SU-DHL-6 (cell line): ENCODE data around the gene CCR2.

Experiments
- H2AFZ ChIP-seq: fragments of 200-600 bp; sonication (generic); 2 replicates; pipeline ENCODE4 v1.6.1; 2014; ENCODE audit warnings: low read depth, mild to moderate bottlenecking, moderate library complexity, mixed read lengths, antibody characterized with exemption, low read length; ENCODE audit not compliant: severe bottlenecking
- H3F3A ChIP-seq: fragments of 200-600 bp; shearing (Covaris generic); 2 replicates; pipeline ENCODE4 v1.6.0; 2016; ENCODE audit warnings: antibody characterized with exemption, mild to moderate bottlenecking; ENCODE audit not compliant: insufficient read depth
- H3K27ac ChIP-seq: fragments of 200-600 bp; sonication (generic); 2 replicates; pipeline ENCODE4 v1.5.1; 2016; ENCODE audit warnings: low read depth, mild to moderate bottlenecking, low read length, moderate library complexity, mixed read lengths
- H3K27me3 ChIP-seq: fragments of 200-600 bp; sonication (generic), shearing (Covaris generic); 2 replicates; pipeline ENCODE4 v1.6.0; 2014; ENCODE audit warnings: mild to moderate bottlenecking, low read length
- H3K36me3 ChIP-seq: fragments of 200-600 bp; sonication (generic); 2 replicates; pipeline ENCODE4 v1.6.1; 2014; ENCODE audit warnings: mild to moderate bottlenecking, low read length, mixed read lengths
- H3K4me2 ChIP-seq: fragments of 300-600, 200-600 bp; shearing (Covaris generic), sonication (generic); 2 replicates; pipeline ENCODE4 v1.6.0; 2014; ENCODE audit warnings: low read length, low read depth, mild to moderate bottlenecking; ENCODE audit not compliant: poor library complexity, severe bottlenecking
- H3K4me3 ChIP-seq: fragments of 200-600 bp; sonication (generic); 2 replicates; pipeline ENCODE4 v1.5.1; 2014; ENCODE audit warnings: antibody characterized with exemption, low read length, mild to moderate bottlenecking, mixed read lengths; ENCODE audit not compliant: insufficient read depth, poor library complexity, severe bottlenecking
- H3K79me2 ChIP-seq: fragments of 200-600 bp; sonication (generic); 2 replicates; pipeline ENCODE4 v1.6.1; 2014; ENCODE audit warnings: mild to moderate bottlenecking, low read length, moderate library complexity; ENCODE audit not compliant: insufficient read depth
- H3K9ac ChIP-seq: fragments of 200-600 bp; sonication (generic); 2 replicates; pipeline ENCODE4 v1.7.0; 2014; ENCODE audit warnings: mild to moderate bottlenecking, low read length
- H3K9me2 ChIP-seq: fragments of 200-600 bp; sonication (generic); replicated peaks from 2 replicates; pipeline ENCODE4 v1.6.1; 2014; ENCODE audit warnings: low read length; ENCODE audit not compliant: insufficient read depth
- H3K9me3 ChIP-seq: fragments of 200-600 bp; sonication (generic); 2 replicates; pipeline ENCODE4 v1.6.1; 2014; ENCODE audit warnings: low read length, mixed read lengths; ENCODE audit not compliant: insufficient read depth
- H4K20me1 ChIP-seq: fragments of 200-600 bp; sonication (generic); 2 replicates; pipeline ENCODE4 v1.6.1; 2014; ENCODE audit warnings: low read depth, mild to moderate bottlenecking, antibody characterized with exemption, low read length, moderate library complexity, mixed read lengths
- EZH2phosphoT487 ChIP-seq: fragments of 200-600 bp; sonication (generic), shearing (Covaris generic); conservative IDR thresholded peaks from 2 replicates; pipeline ENCODE4 v1.6.1; 2018; ENCODE audit warnings: mild to moderate bottlenecking, antibody characterized with exemption, low read length, moderate library complexity, mixed read lengths
- TF ChIP-seq, protein P1 (sequence below): fragments of 200-600 bp; sonication (generic); IDR thresholded peaks from one replicate; pipeline ENCODE4 v1.5.1; 2017; ENCODE audit warnings: antibody characterized with exemption, mild to moderate bottlenecking, low read length, moderate library complexity; ENCODE audit not compliant: insufficient read depth, poor library complexity, severe bottlenecking

Gene CCR2

DNA sequence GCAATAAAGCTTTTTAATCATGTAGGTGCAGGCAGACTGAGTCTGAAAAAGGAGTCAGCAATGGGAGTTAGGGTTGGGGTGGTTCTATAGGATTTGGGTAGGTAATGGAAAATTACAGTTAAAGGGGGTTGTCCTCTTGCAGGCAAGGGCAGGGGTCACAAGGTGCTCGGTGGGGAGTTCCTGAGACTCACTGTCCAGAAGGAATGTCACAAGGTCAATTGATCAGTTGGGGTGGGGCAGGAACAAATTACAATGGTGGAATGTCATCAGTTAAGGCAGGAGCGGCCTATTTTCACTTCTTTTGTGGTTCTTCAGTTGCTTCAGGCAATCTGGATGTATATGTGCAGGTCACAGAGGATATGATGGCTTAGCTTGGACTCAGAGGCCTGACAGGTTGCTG lies 39.1 kb downstream of the CCR2 start:
- H3K79me2 ChIP-seq, result no peaks in the 10 kb centered on the region
- no peaks in the 10 kb centered on the region for H4K20me1 ChIP-seq
- H3K9me3 ChIP-seq, result no peaks in the 10 kb centered on the region
- no peaks in the 10 kb centered on the region for H3F3A ChIP-seq
- TF ChIP-seq EZH2phosphoT487, result no peak
- TF ChIP-seq, protein P1, sequence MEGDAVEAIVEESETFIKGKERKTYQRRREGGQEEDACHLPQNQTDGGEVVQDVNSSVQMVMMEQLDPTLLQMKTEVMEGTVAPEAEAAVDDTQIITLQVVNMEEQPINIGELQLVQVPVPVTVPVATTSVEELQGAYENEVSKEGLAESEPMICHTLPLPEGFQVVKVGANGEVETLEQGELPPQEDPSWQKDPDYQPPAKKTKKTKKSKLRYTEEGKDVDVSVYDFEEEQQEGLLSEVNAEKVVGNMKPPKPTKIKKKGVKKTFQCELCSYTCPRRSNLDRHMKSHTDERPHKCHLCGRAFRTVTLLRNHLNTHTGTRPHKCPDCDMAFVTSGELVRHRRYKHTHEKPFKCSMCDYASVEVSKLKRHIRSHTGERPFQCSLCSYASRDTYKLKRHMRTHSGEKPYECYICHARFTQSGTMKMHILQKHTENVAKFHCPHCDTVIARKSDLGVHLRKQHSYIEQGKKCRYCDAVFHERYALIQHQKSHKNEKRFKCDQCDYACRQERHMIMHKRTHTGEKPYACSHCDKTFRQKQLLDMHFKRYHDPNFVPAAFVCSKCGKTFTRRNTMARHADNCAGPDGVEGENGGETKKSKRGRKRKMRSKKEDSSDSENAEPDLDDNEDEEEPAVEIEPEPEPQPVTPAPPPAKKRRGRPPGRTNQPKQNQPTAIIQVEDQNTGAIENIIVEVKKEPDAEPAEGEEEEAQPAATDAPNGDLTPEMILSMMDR, result no peak
- H3K4me3 ChIP-seq, result no peak overlapping the region
- H3K4me2 ChIP-seq, result no peak overlapping the region
- H3K27me3 ChIP-seq, result no peaks in the 10 kb centered on the region
- H3K36me3 ChIP-seq, result no peaks in the 10 kb centered on the region
- H3K27ac ChIP-seq, result no peak overlapping the region
- no peak overlapping the region for H3K9ac ChIP-seq
- no peak overlapping the region for H2AFZ ChIP-seq
- no peaks in the 10 kb centered on the region for H3K9me2 ChIP-seq

DNA sequence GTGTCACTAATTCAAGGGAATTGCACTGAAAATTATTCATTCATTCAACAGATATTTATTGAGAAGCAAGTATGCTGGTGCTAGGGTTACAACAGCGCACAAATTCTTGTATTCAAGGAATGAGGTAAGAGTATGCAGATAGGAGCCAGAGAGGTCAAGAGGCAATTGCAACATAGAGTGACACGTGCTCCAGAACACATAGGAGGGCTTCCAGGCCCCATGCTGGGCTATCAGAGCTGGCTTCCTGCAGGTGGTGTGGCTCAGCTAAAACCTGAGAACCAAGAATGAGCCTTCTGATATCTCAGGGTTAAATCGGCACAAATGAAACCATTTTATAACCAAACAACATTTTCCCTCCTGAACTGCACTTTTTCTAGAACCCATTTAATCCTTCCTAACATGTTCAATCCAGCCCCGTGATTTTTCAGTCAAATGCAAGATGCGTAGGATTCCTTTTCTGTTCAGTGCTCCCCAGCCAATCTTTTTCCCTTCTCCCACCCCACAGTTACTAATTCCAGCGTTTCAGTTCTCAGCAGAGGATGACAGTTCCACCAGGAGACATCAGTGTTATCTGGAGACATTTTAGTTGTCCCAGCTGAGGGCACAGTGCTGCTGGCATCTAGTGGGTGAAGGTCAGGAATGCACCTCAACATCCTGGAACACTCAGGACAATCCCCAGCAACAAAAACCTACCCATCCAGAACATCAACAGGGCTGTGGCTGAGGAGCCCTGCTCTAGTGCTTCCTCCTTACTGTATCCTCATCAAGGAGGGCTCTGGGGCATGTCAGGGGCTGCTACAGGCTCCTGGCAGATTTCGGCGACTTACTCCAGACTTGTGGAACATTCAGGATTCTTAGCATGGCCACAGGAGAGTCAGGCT lies 39.9 kb downstream of the CCR2 start:
- H3K36me3 ChIP-seq, result no peaks in the 10 kb centered on the region
- H3K4me3 ChIP-seq, result no peak overlapping the region
- H3F3A ChIP-seq, result no peaks in the 10 kb centered on the region
- H2AFZ ChIP-seq, result no peak overlapping the region
- H3K27me3 ChIP-seq, result no peaks in the 10 kb centered on the region
- H4K20me1 ChIP-seq, result no peaks in the 10 kb centered on the region
- no peak overlapping the region for H3K9ac ChIP-seq
- no peak overlapping the region for H3K4me2 ChIP-seq
- no peak for TF ChIP-seq EZH2phosphoT487
- TF ChIP-seq, protein P1, result no peak
- no peaks in the 10 kb centered on the region for H3K9me3 ChIP-seq
- no peak overlapping the region for H3K27ac ChIP-seq
- no peaks in the 10 kb centered on the region for H3K79me2 ChIP-seq
- H3K9me2 ChIP-seq, result no peaks in the 10 kb centered on the region

DNA sequence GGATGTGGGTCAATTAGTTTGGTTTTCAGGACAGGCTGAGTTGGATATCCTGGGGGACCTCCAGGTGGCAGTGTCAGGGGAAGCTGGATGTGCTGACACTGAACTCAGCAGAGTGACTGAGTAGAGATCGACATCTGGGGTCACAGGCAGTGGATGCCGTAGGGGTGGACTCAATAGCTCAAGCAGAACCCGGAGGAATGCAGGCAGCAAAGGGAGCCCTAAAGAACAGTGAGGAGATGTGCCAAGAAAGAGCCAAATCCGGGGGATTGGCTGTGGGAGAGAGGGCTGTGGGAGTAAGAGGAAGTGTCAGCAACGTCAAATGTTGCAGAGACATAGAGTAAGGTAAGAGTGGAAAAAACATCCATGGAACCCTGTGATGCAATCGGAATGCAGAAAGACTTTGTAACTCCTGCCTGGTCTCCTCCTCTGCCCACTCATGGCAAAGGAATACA lies 41.3 kb downstream of the CCR2 start:
- Histone ChIP-seq H3K27me3 (no peaks in the 10 kb centered on the region), H2AFZ (no peak overlapping the region), H3K9me3 (no peaks in the 10 kb centered on the region), H3K36me3 (no peaks in the 10 kb centered on the region), H3K4me3 (no peak overlapping the region), H3K27ac (no peak overlapping the region), H3K79me2 (no peaks in the 10 kb centered on the region), H3K4me2 (no peak overlapping the region), H3F3A (no peaks in the 10 kb centered on the region), H3K9me2 (no peaks in the 10 kb centered on the region), H4K20me1 (no peaks in the 10 kb centered on the region), H3K9ac (no peak overlapping the region)
- no peak for TF ChIP-seq EZH2phosphoT487
- TF ChIP-seq, protein P1, result no peak
